HCT116 (cell line): ENCODE results near the gene NNT. TPM values are rescaled to one million over a fixed set of nuclear protein-coding genes. Genes with fewer than 3 reads are reported as not detected.
A peak's percentile ranks its signal among the peaks of the same experiment; 100 is the strongest.

Source experiments
- ATAC-seq: fragments of 200-7000 bp; cut with Tn5 transposase; 2 replicates; pipeline ENCODE4 v1.9.1; 2020; ENCODE audit warnings: mild to moderate bottlenecking, moderate library complexity
- BruUV-seq: library from RNA; stranded (reverse); fragments of 400-500 nt; replicated peaks from 2 replicates; lab custom pipeline; 2021; lab: Mats Ljungman, UMichigan
- CTCF ChIA-PET: fragments of 300-600 bp; sonication (Branson Sonifier 250); formaldehyde crosslinking; loops from one replicate; lab custom pipeline; 2021; ENCODE audit warnings: antibody characterized with exemption; lab: Charles Lee
- POLR2A ChIA-PET: fragments of 300-600, 350-600 bp; sonication (Branson Sonifier 250); formaldehyde crosslinking; loops from one replicate; lab custom pipeline; 2021; ENCODE audit warnings: antibody characterized with exemption; lab: Charles Lee
- RAD21 ChIA-PET, 2 experiments: fragments of 300-600 bp; sonication (Branson Sonifier 250); formaldehyde crosslinking; loops; one replicate each; lab custom pipeline; 2023; ENCODE audit warnings: low total read pairs in 2 of 2; ENCODE audit not compliant: uncharacterized antibody in 2 of 2, unreplicated experiment in 2 of 2, low non-redundant PET in 1 of 2; lab: Charles Lee
- DNase-seq: peaks from one replicate; pipeline ENCODE4 v3.0.0-alpha.2; 2010; ENCODE audit warnings: low read depth, low spot score
- H2AFZ ChIP-seq: fragments of 200-600 bp; shearing (Covaris generic), sonication (generic); 2 replicates; pipeline ENCODE4 v1.6.1; 2017; ENCODE audit warnings: low read depth, mixed run types, mixed read lengths, antibody characterized with exemption, low read length; ENCODE audit not compliant: poor library complexity, severe bottlenecking
- H3K27ac ChIP-seq: 2 replicates; pipeline ENCODE4 v1.5.1; 2012; ENCODE audit warnings: low read depth, low read length
- H3K27me3 ChIP-seq: fragments of 200-600 bp; sonication (generic); 2 replicates; pipeline ENCODE4 v1.6.1; 2016; ENCODE audit warnings: mixed run types, low read length, mixed read lengths; ENCODE audit not compliant: insufficient read depth
- H3K36me3 ChIP-seq, 2 experiments: fragments of 200-500 bp in 1 of 2; fragments of 200-600 bp in 1 of 2; sonication (Bioruptor generic) in 1 of 2; sonication (generic) in 1 of 2; 2 replicates each; pipeline versions ENCODE4 v1.5.1 to v1.6.1; 2014 to 2016; ENCODE audit warnings: low read length in 2 of 2, inconsistent platforms in 1 of 2, mixed read lengths in 1 of 2, mixed run types in 1 of 2; ENCODE audit not compliant: insufficient read depth in 2 of 2, control insufficient read depth in 1 of 2
- H3K4me1 ChIP-seq, 2 experiments: fragments of 200-600 bp in 1 of 2; sonication (generic) in 1 of 2; 2 replicates each; pipeline versions ENCODE4 v1.5.1 to v1.6.1; 2012 to 2017; ENCODE audit warnings: low read length in 2 of 2, inconsistent platforms in 1 of 2, mild to moderate bottlenecking in 1 of 2, mixed read lengths in 1 of 2, mixed run types in 1 of 2, moderate library complexity in 1 of 2; ENCODE audit not compliant: insufficient read depth in 2 of 2, control insufficient read depth in 1 of 2
- H3K4me2 ChIP-seq: fragments of 200-600 bp; sonication (generic); 2 replicates; pipeline ENCODE4 v1.6.1; 2017; ENCODE audit warnings: mixed run types, low read length, mixed read lengths
- H3K4me3 ChIP-seq, 2 experiments: fragments of 200-600 bp in 1 of 2; sonication (generic) in 1 of 2; replicated peaks in 1 of 2; 2 replicates each; pipeline ENCODE4 v1.5.1; 2011 to 2016; ENCODE audit warnings: low read length in 2 of 2, control low read depth in 1 of 2, low read depth in 1 of 2, mild to moderate bottlenecking in 1 of 2, mixed read lengths in 1 of 2, mixed run types in 1 of 2
- H3K79me2 ChIP-seq: fragments of 200-600 bp; sonication (generic); 2 replicates; pipeline ENCODE4 v1.6.1; 2017; ENCODE audit warnings: mild to moderate bottlenecking, mixed run types, low read length, moderate library complexity, mixed read lengths; ENCODE audit not compliant: insufficient read depth
- H3K9ac ChIP-seq: fragments of 200-600 bp; sonication (generic); 2 replicates; pipeline ENCODE4 v1.6.1; 2016; ENCODE audit warnings: low read length, mixed read lengths
- H3K9me2 ChIP-seq: fragments of 200-600 bp; sonication (generic), shearing (Covaris generic); 2 replicates; pipeline ENCODE4 v1.6.1; 2017; ENCODE audit warnings: mixed run types, mild to moderate bottlenecking, moderate library complexity; ENCODE audit not compliant: insufficient read depth
- H3K9me3 ChIP-seq, 2 experiments: fragments of 200-500 bp in 1 of 2; fragments of 200-600 bp in 1 of 2; sonication (Bioruptor generic) in 1 of 2; sonication (generic) in 1 of 2; 2 replicates each; pipeline ENCODE4 v1.6.1; 2014 to 2017; ENCODE audit warnings: low read length in 2 of 2, mixed read lengths in 2 of 2, inconsistent platforms in 1 of 2, low read depth in 1 of 2, mild to moderate bottlenecking in 1 of 2, mixed run types in 1 of 2, moderate library complexity in 1 of 2; ENCODE audit not compliant: control insufficient read depth in 1 of 2, insufficient read depth in 1 of 2
- H4K20me1 ChIP-seq: fragments of 200-600 bp; sonication (generic), shearing (Covaris generic); 2 replicates; pipeline ENCODE4 v1.6.1; 2017; ENCODE audit warnings: mixed run types, mild to moderate bottlenecking, moderate library complexity; ENCODE audit not compliant: insufficient read depth
- CEBPB ChIP-seq: IDR thresholded peaks from 2 replicates; pipeline ENCODE4 v1.6.1; 2012; ENCODE audit warnings: low read depth
- ELF1 ChIP-seq: IDR thresholded peaks from 2 replicates; pipeline ENCODE4 v1.6.1; 2012; ENCODE audit warnings: low read depth, borderline replicate concordance
- EZH2 ChIP-seq: fragments of 200-600 bp; sonication (generic); IDR thresholded peaks from 2 replicates; pipeline ENCODE4 v1.6.1; 2017; ENCODE audit warnings: antibody characterized with exemption, mixed run types
- FOSL1 ChIP-seq: IDR thresholded peaks from 2 replicates; pipeline ENCODE4 v1.6.1; 2012; ENCODE audit warnings: low read depth
- JUND ChIP-seq: IDR thresholded peaks from 2 replicates; pipeline ENCODE4 v1.6.1; 2012
- POLR2A ChIP-seq: IDR thresholded peaks from 2 replicates; pipeline ENCODE4 v1.7.0; 2011; ENCODE audit warnings: borderline replicate concordance; ENCODE audit not compliant: insufficient read depth, insufficient read length; ENCODE audit errors: extremely low read depth
- POLR2AphosphoS5 ChIP-seq: IDR thresholded peaks from 2 replicates; pipeline ENCODE4 v1.6.1; 2011; ENCODE audit warnings: mild to moderate bottlenecking, low read depth, low read length, moderate library complexity
- RAD21 ChIP-seq: IDR thresholded peaks from 2 replicates; pipeline ENCODE4 v1.6.1; 2012; ENCODE audit warnings: low read depth, mild to moderate bottlenecking
- SIN3A ChIP-seq: IDR thresholded peaks from 2 replicates; pipeline ENCODE4 v1.6.1; 2012; ENCODE audit warnings: low read depth
- SP1 ChIP-seq: IDR thresholded peaks from 2 replicates; pipeline ENCODE4 v1.6.1; 2012; ENCODE audit warnings: low read depth
- SRF ChIP-seq: IDR thresholded peaks from 2 replicates; pipeline ENCODE4 v1.6.1; 2012; ENCODE audit warnings: low read depth
- TCF7L2 ChIP-seq: IDR thresholded peaks from 2 replicates; pipeline ENCODE4 v1.7.0; 2011; ENCODE audit warnings: borderline replicate concordance, inconsistent platforms; ENCODE audit not compliant: insufficient read depth, insufficient read length; ENCODE audit errors: extremely low read depth
- YY1 ChIP-seq: IDR thresholded peaks from 2 replicates; pipeline ENCODE4 v1.6.1; 2011; ENCODE audit warnings: low read length, low read depth, moderate library complexity, mild to moderate bottlenecking; ENCODE audit not compliant: insufficient replicate concordance; ENCODE audit errors: extremely low read depth
- ZNF274 ChIP-seq: fragments of 200-500 bp; sonication (Bioruptor generic); IDR thresholded peaks from 2 replicates; pipeline ENCODE4 v1.6.1; 2014; ENCODE audit warnings: mild to moderate bottlenecking, low read depth, low read length, inconsistent platforms
- intact Hi-C: fragments of 100-400 bp; cut with micrococcal nuclease; formaldehyde crosslinking; loops from 2 replicates; pipeline ENCODE4 v1.10.0; 2022
- total RNA-seq: library from RNA; stranded (reverse); gene quantifications from one replicate; pipeline ENCODE4 v1.2.1, GENCODE V29; 2021; ENCODE audit not compliant: unreplicated experiment
- TF ChIP-seq, protein P1 (sequence below): IDR thresholded peaks from 2 replicates; pipeline ENCODE4 v1.6.1; 2012

The NNT gene
- total RNA-seq, 1 experiment from 2014 or later, result 0.32 TPM

DNA sequence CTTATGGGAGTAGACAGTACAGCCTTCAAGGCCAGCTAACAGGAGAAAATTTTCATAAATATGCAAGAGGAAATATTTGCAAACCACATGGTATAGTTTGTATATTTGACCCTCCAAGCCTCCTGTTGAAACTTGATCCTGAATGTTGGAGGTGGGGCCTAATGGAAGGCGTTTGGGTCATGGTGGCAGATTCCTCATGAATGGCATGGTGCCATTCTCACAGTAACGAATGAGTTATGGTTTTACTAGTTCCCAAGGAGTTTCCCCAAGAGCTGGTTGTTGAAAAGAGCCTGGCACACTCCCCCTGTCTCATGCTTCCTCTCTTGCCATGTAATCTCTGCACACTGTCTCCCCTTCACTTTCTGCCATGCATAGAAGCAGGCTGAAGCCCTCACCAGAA lies 42.9 kb upstream of the NNT start:
- RAD21 ChIA-PET, result no interaction called here
- no peak overlapping the region for H3K4me3 ChIP-seq

GRCh38 chr5:43561356-43561755 lies 41.6 kb upstream of the NNT start:
- H3K9me2 ChIP-seq, result no peaks in the 10 kb centered on the region
- ChIA-PET RAD21 (no interaction called here), POLR2A (no interaction called here), CTCF (no interaction called here)
- H3K27me3 ChIP-seq, result no peaks in the 10 kb centered on the region
- no peak overlapping the region for H3K9ac ChIP-seq
- BruUV-seq, result no TSS peak
- H3K9me3 ChIP-seq, result no peaks in the 10 kb centered on the region
- ATAC-seq, result no peak
- H3K79me2 ChIP-seq, result peaks cover under 1% of the 10 kb centered on the region; the same call in 1 of the 2 replicates
- DNase-seq, result no peak
- no peak overlapping the region for H3K4me2 ChIP-seq
- TF ChIP-seq FOSL1, result no peak
- TF ChIP-seq JUND, result no peak
- no peak for TF ChIP-seq CEBPB
- no peak for TF ChIP-seq TCF7L2
- TF ChIP-seq ELF1, result no peak
- TF ChIP-seq SP1, result no peak
- no peak for TF ChIP-seq YY1
- TF ChIP-seq EZH2, result no peak
- TF ChIP-seq POLR2AphosphoS5, result no peak
- no peak for TF ChIP-seq SRF
- TF ChIP-seq, protein P1, sequence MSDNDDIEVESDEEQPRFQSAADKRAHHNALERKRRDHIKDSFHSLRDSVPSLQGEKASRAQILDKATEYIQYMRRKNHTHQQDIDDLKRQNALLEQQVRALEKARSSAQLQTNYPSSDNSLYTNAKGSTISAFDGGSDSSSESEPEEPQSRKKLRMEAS, result no peak
- no peak for TF ChIP-seq RAD21
- TF ChIP-seq ZNF274, result no peak
- TF ChIP-seq POLR2A, result no peak
- no peak for TF ChIP-seq SIN3A
- intact Hi-C loops, result no loop called here
- H2AFZ ChIP-seq, result no peak overlapping the region
- no peaks in the 10 kb centered on the region for H3K36me3 ChIP-seq
- no peak overlapping the region for H3K4me3 ChIP-seq
- no peaks in the 10 kb centered on the region for H4K20me1 ChIP-seq
- no peak overlapping the region for H3K27ac ChIP-seq
- peaks cover 4 to 10% of the 10 kb centered on the region in 2 experiments; a peak in 2 of 4 replicates for H3K4me1 ChIP-seq

More for the DNA sequence above, 42.9 kb upstream of the NNT start:
- no peak overlapping the region for H3K27ac ChIP-seq
- H3K9me3 ChIP-seq, result no peaks in the 10 kb centered on the region
- CTCF ChIA-PET, result no interaction called here
- H3K9me2 ChIP-seq, result no peaks in the 10 kb centered on the region
- no peak overlapping the region for H2AFZ ChIP-seq
- H3K27me3 ChIP-seq, result no peaks in the 10 kb centered on the region
- no TSS peak for BruUV-seq
- DNase-seq (no peak), ATAC-seq (no peak)
- TF ChIP-seq CEBPB, result no peak
- TF ChIP-seq POLR2A, result peak; percentile 10
- no peak overlapping the region for H3K4me2 ChIP-seq
- H3K9ac ChIP-seq, result no peak overlapping the region
- POLR2A ChIA-PET, result no interaction called here
- H4K20me1 ChIP-seq, result no peaks in the 10 kb centered on the region
- H3K4me1 ChIP-seq, result peaks cover 8 to 18% of the 10 kb centered on the region in 2 experiments
- peaks cover 13% of the 10 kb centered on the region for H3K79me2 ChIP-seq
- H3K36me3 ChIP-seq, result no peaks in the 10 kb centered on the region
- intact Hi-C loops, result no loop called here
